ENCODE results near the gene ZNF609. TPM values are rescaled to one million over a fixed set of nuclear protein-coding genes. Genes with fewer than 3 reads are reported as not detected.

The ZNF609 gene
- total RNA-seq, 1 donor from 2014 or later: 21.5 TPM

GRCh38 chr15:64647367-64647766 is 187.0 kb downstream of the ZNF609 start:
- Histone ChIP-seq H4K20me1 (ENCODE audit: low read depth) (peaks cover 11% of the 10 kb centered on the region), H3K4me1 (peaks cover 7% of the 10 kb centered on the region), H3K27me3 (no peaks in the 10 kb centered on the region), H2AFZ (replicated peaks) (no peak overlapping the region), H3K4me2 (no peak overlapping the region), H3K9ac (no peak overlapping the region), H3K79me2 (ENCODE audit: low read depth) (peaks cover 46% of the 10 kb centered on the region), H3K36me3 (peaks cover 6% of the 10 kb centered on the region), H3K27ac (no peak overlapping the region), H3K4me3 (no peak overlapping the region), H3K9me3 (ENCODE audit: low read depth) (no peaks in the 10 kb centered on the region), H3F3A (ENCODE audit: low read depth) (peaks cover 5% of the 10 kb centered on the region)
- TF ChIP-seq EZH2phosphoT487 (IDR thresholded peaks at IDR 0.05) (no peak), EZH2 (IDR thresholded peaks at IDR 0.05) (no peak), CTCF (IDR thresholded peaks at IDR 0.05) (no peak)
- DNase-seq (ENCODE audit: low spot score): no peak
- Mint-ChIP-seq H3K4me1 (peaks cover 8% of the 10 kb centered on the region), H3K9me3 (no peaks in the 10 kb centered on the region), H3K27me3 (ENCODE audit: insufficient read depth, low read depth) (peaks cover 3% of the 10 kb centered on the region), H3K27ac (no peak overlapping the region), H3K36me3 (peaks cover 11% of the 10 kb centered on the region), H3K4me3 (no peak overlapping the region)

GRCh38 chr15:64650552-64650951 is 190.2 kb downstream of the ZNF609 start:
- Histone ChIP-seq H3K4me2 (no peak overlapping the region), H3F3A (ENCODE audit: low read depth) (peaks cover 6% of the 10 kb centered on the region), H3K36me3 (peaks cover 5% of the 10 kb centered on the region), H3K27me3 (no peaks in the 10 kb centered on the region), H3K79me2 (ENCODE audit: low read depth) (peaks cover 24% of the 10 kb centered on the region), H3K4me1 (peaks cover 7% of the 10 kb centered on the region), H4K20me1 (ENCODE audit: low read depth) (peaks cover 14% of the 10 kb centered on the region), H3K9ac (no peak overlapping the region), H3K9me3 (ENCODE audit: low read depth) (no peaks in the 10 kb centered on the region), H2AFZ (replicated peaks) (no peak overlapping the region), H3K4me3 (no peak overlapping the region), H3K27ac (no peak overlapping the region)
- no peak overlapping the region for H3K4me3 Mint-ChIP-seq
- H3K9me3 Mint-ChIP-seq: no peaks in the 10 kb centered on the region
- peaks cover 8% of the 10 kb centered on the region for H3K4me1 Mint-ChIP-seq
- H3K36me3 Mint-ChIP-seq: peaks cover 6% of the 10 kb centered on the region
- H3K27me3 Mint-ChIP-seq (ENCODE audit: insufficient read depth, low read depth): no peaks in the 10 kb centered on the region
- TF ChIP-seq CTCF (IDR thresholded peaks at IDR 0.05) (no peak), EZH2phosphoT487 (IDR thresholded peaks at IDR 0.05) (no peak), EZH2 (IDR thresholded peaks at IDR 0.05) (no peak)
- DNase-seq (ENCODE audit: low spot score): no peak
- H3K27ac Mint-ChIP-seq: no peak overlapping the region

GRCh38 chr15:64651601-64652191 is 191.3 kb downstream of the ZNF609 start:
- Histone ChIP-seq H3K9ac (no peak overlapping the region), H3K27ac (no peak overlapping the region), H4K20me1 (ENCODE audit: low read depth) (peaks cover 14% of the 10 kb centered on the region), H3F3A (ENCODE audit: low read depth) (peaks cover 9% of the 10 kb centered on the region), H3K4me1 (peaks cover 7% of the 10 kb centered on the region), H3K4me2 (no peak overlapping the region), H3K79me2 (ENCODE audit: low read depth) (peaks cover 17% of the 10 kb centered on the region), H3K9me3 (ENCODE audit: low read depth) (no peaks in the 10 kb centered on the region), H3K36me3 (no peaks in the 10 kb centered on the region), H3K27me3 (no peaks in the 10 kb centered on the region), H3K4me3 (no peak overlapping the region), H2AFZ (replicated peaks) (no peak overlapping the region)
- peaks cover 1% of the 10 kb centered on the region for H3K36me3 Mint-ChIP-seq
- no peaks in the 10 kb centered on the region for H3K9me3 Mint-ChIP-seq
- TF ChIP-seq EZH2phosphoT487 (IDR thresholded peaks at IDR 0.05) (no peak), CTCF (IDR thresholded peaks at IDR 0.05) (no peak), EZH2 (IDR thresholded peaks at IDR 0.05) (no peak)
- DNase-seq (ENCODE audit: low spot score): no peak
- peaks cover 1% of the 10 kb centered on the region for H3K27me3 Mint-ChIP-seq (ENCODE audit: insufficient read depth, low read depth)
- H3K27ac Mint-ChIP-seq: no peak overlapping the region
- H3K4me1 Mint-ChIP-seq: peaks cover 8% of the 10 kb centered on the region
- no peak overlapping the region for H3K4me3 Mint-ChIP-seq

Measured in neural progenitor cell (in vitro differentiated cells).